ENCODE measurements around the gene OTUD5. TPM values are rescaled to one million over a fixed set of nuclear protein-coding genes. Genes with fewer than 3 reads are reported as not detected.
A peak's percentile ranks its signal among the peaks of the same experiment; 100 is the strongest.

The OTUD5 gene
- total and polyA plus RNA-seq, 10 donors, result 29.6 to 65.8 (median 55.1) TPM

DNA sequence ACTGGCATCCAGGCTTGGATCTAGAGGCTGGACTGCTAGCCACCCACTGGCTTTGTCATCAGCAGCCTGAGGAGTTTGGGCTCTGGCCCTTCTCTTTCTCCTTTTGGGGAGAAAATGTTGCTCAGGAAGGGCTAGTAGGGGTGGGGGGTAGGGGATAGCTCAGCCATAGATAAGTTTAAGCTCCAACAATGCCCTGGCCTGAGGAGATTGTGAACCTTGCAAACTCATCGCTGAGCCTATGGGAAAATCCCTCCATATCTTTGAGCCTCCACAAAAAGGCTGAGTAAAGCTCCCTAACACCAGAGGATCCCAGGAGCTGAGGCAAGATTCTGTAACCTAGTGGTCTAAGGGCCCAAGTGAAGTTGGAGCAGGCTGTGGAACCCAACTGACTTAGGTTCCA is 8.8 kb downstream of the OTUD5 start:
- intact Hi-C loops (cut with DNase I; ENCODE audit: low total_unique reads), result loop anchor here (10.0 kb wide), 1 partner anchor 54 kb away; the partner anchor contains the start of genes PQBP1 and TIMM17B
- no peak for TF ChIP-seq POLR2A (IDR thresholded peaks at IDR 0.05)
- TF ChIP-seq POLR2AphosphoS5 (IDR thresholded peaks at IDR 0.05), result no peak
- TF ChIP-seq, protein P1, sequence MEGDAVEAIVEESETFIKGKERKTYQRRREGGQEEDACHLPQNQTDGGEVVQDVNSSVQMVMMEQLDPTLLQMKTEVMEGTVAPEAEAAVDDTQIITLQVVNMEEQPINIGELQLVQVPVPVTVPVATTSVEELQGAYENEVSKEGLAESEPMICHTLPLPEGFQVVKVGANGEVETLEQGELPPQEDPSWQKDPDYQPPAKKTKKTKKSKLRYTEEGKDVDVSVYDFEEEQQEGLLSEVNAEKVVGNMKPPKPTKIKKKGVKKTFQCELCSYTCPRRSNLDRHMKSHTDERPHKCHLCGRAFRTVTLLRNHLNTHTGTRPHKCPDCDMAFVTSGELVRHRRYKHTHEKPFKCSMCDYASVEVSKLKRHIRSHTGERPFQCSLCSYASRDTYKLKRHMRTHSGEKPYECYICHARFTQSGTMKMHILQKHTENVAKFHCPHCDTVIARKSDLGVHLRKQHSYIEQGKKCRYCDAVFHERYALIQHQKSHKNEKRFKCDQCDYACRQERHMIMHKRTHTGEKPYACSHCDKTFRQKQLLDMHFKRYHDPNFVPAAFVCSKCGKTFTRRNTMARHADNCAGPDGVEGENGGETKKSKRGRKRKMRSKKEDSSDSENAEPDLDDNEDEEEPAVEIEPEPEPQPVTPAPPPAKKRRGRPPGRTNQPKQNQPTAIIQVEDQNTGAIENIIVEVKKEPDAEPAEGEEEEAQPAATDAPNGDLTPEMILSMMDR (IDR thresholded peaks at IDR 0.05 in 8 of 11, conservative IDR thresholded peaks at IDR 0.05 in 3 of 11), result no peak
- DNase-seq, result no peak
- Histone ChIP-seq H3K9me3 (no peaks in the 10 kb centered on the region), H3K36me3 (peaks cover 0 to 20% (median 1%) of the 10 kb centered on the region in 6 donors), H3K4me1 (peaks cover 6 to 66% (median 31%) of the 10 kb centered on the region in 6 donors), H3K27ac (no peak overlapping the region), H3K27me3 (replicated peaks in 1 of 7) (no peaks in the 10 kb centered on the region), H3K4me3 (no peak overlapping the region)
- 78 to 100% (median 100%) methylated on average over 1 of the region's 1 CpG for WGBS, 5 donors

DNA sequence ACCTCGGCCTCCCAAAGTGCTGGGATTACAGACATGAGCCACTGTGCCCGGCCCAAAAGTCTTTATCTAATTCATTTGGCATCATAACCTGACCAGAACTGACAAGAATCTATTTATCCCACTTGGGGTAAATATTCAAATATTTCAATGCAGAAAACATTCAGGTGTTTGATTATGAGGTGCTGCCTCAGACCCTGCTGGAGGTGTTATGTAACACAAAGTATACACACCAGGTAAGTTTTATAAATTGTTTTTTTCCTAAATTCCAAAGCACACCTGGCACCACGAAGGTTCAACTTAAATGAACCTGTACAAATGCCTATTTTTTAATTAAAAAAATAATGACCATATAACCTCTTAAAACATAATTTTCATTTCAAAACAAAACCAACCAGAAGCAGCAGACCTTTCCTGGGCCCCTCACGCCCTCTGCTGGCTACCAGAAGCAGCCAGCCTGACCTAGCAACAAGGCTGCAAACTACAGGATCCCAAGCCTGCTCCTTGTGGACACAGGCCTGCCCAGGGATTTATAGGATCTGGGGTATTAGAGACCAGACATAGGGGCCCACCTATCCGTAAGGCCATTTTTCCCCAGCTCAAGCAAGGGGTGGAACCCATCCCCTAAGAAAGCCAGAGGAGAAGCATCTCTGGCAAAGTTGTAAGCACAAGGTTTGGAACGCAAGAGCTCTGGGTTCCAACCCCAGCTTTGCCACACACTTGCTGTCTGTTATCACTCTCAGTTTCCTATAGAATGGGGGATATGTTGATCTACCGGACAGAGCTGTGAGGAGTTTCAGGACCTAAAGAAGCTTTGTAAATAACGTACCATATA is 11.7 kb downstream of the OTUD5 start:
- Histone ChIP-seq H3K27ac (peak overlapping the region in 3 of 8 donors; percentile 31 to 43 (median 43)), H3K4me3 (no peak overlapping the region), H3K4me1 (peaks cover 9 to 65% (median 26%) of the 10 kb centered on the region in 6 donors), H3K9me3 (no peaks in the 10 kb centered on the region), H3K27me3 (replicated peaks in 1 of 7) (no peaks in the 10 kb centered on the region), H3K36me3 (peaks cover 0 to 36% (median 3%) of the 10 kb centered on the region in 6 donors)
- intact Hi-C loops (cut with DNase I; ENCODE audit: low total_unique reads), result loop anchor here (10.0 kb wide), 1 partner anchor 51 kb away; the partner anchor contains the start of genes PQBP1 and TIMM17B
- TF ChIP-seq, protein P1 (IDR thresholded peaks at IDR 0.05 in 8 of 11, conservative IDR thresholded peaks at IDR 0.05 in 3 of 11), result peak; percentile 36 to 87 (median 78)
- peak in 2 of 3 donors; percentile 33 to 53 for TF ChIP-seq POLR2AphosphoS5 (IDR thresholded peaks at IDR 0.05)
- no peak for TF ChIP-seq POLR2A (IDR thresholded peaks at IDR 0.05)
- WGBS, 5 donors, result 52 to 66% (median 56%) methylated on average over 7 to 8 of the region's 8 CpGs
- DNase-seq, result peak; percentile 88

DNA sequence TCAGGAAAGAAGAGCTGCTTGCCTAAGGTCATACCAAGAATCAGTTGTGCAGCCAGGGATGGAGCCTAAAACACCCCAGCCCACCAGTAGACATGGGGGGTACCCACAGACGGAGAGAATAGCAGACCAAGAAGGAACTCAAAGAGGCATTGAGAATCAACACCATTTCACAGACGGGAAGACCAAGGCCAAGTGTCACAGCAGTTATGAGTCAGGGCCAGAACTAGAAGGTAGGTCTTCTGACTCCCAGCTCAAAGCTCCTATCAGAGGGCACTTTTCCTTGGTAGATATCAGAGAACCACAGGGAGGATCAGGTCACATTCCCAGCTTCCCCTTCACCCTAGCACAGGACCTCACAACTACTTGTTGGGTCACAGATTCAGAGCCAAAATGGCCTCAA is 14.5 kb downstream of the OTUD5 start:
- Histone ChIP-seq H3K4me3 (no peak overlapping the region), H3K27me3 (replicated peaks in 1 of 7) (no peaks in the 10 kb centered on the region), H3K27ac (peak overlapping the region in 5 of 8 donors; percentile 15 to 94 (median 91)), H3K4me1 (peaks cover 18 to 91% (median 54%) of the 10 kb centered on the region in 6 donors), H3K9me3 (no peaks in the 10 kb centered on the region), H3K36me3 (peaks cover 0 to 28% (median 0%) of the 10 kb centered on the region in 6 donors)
- intact Hi-C loops (cut with DNase I; ENCODE audit: low total_unique reads), result loop anchor here (10.0 kb wide), 1 partner anchor 48 kb away; the partner anchor contains the start of genes PQBP1 and TIMM17B
- no peak for DNase-seq
- WGBS, 5 donors, result 57 to 88% (median 75%) methylated on average over 2 of the region's 2 CpGs
- TF ChIP-seq POLR2A (IDR thresholded peaks at IDR 0.05), result no peak

DNA sequence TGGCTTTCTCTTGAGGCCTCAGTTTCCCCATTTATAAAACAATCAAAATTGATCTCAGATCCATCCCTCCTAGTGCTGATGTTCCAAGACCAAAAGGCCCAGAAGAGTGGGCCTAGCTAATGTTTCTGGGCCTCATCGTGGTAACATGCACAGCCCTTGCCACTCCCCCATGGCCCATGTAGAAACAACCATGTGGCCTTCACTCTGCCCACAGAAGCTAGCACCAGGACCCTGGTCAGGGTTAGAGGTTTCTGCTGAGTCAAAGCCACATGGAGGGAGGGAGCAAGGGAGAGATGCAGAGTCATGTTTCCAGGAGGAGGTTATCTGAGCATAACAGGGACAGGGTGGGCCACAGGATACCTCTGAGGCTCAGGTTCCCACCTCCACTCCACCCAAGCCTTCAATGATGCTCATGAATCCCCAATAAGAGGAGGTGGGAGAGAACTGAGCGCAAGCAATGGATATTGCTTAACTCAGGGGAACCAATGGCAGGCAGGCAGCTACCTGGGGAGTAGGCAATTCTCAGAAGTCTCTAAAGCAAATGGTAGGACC is 16.9 kb downstream of the OTUD5 start:
- Histone ChIP-seq H3K4me3 (peak overlapping the region in 1 of 8 donors; percentile 61), H3K36me3 (peaks cover 0 to 25% (median 0%) of the 10 kb centered on the region in 6 donors), H3K27ac (peak overlapping the region in 7 of 8 donors; percentile 80 to 94 (median 90)), H3K9me3 (no peaks in the 10 kb centered on the region), H3K27me3 (replicated peaks in 1 of 7) (no peaks in the 10 kb centered on the region), H3K4me1 (peaks cover 28 to 98% (median 71%) of the 10 kb centered on the region in 6 donors)
- DNase-seq, result no peak
- intact Hi-C loops (cut with DNase I; ENCODE audit: low total_unique reads), result loop anchor here (10.0 kb wide), 1 partner anchor 46 kb away; the partner anchor contains the start of genes PQBP1 and TIMM17B
- WGBS, 5 donors, result 59 to 100% (median 63%) methylated on average over 1 to 2 of the region's 2 CpGs
- TF ChIP-seq, protein P1 (IDR thresholded peaks at IDR 0.05 in 8 of 11, conservative IDR thresholded peaks at IDR 0.05 in 3 of 11), result no peak
